HG03025 (cell line): ENCODE data around the gene TPI1.

Experiments used
- ATAC-seq: cut with Tn5 transposase; IDR thresholded peaks from one replicate; pipeline ENCODE4 v1.9.1; 2021; ENCODE audit warnings: mild to moderate bottlenecking, moderate library complexity; ENCODE audit not compliant: unreplicated experiment, low FRiP score

The TPI1 gene

DNA sequence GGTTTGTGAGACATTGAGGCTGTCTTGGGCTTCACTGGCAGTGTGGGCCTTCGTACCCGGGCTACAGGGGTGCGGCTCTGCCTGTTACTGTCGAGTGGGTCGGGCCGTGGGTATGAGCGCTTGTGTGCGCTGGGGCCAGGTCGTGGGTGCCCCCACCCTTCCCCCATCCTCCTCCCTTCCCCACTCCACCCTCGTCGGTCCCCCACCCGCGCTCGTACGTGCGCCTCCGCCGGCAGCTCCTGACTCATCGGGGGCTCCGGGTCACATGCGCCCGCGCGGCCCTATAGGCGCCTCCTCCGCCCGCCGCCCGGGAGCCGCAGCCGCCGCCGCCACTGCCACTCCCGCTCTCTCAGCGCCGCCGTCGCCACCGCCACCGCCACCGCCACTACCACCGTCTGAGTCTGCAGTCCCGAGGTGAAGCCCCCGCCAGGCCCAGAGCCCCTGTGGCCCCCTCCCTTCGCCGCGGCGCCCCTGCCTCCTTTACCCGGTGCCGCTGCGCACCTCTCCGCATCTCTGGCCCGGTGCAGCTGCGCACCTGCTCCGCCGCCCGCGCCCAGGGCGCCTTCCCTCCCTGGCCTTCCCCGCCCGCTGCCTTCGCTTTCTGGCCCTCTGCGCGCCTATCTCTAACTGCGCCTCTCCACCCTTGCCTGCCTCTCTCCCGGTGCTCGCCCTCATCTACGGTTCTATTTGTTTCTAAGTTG lies 47.1 kb downstream of the TPI1 start, which contains the start of gene ENO2:
TSS of gene ENO2 (plus strand) at position 335 of the 701 bp plus-strand sequence. CDS start 1,253 bp downstream, outside the sequence.
- peak; percentile 64 for ATAC-seq

DNA sequence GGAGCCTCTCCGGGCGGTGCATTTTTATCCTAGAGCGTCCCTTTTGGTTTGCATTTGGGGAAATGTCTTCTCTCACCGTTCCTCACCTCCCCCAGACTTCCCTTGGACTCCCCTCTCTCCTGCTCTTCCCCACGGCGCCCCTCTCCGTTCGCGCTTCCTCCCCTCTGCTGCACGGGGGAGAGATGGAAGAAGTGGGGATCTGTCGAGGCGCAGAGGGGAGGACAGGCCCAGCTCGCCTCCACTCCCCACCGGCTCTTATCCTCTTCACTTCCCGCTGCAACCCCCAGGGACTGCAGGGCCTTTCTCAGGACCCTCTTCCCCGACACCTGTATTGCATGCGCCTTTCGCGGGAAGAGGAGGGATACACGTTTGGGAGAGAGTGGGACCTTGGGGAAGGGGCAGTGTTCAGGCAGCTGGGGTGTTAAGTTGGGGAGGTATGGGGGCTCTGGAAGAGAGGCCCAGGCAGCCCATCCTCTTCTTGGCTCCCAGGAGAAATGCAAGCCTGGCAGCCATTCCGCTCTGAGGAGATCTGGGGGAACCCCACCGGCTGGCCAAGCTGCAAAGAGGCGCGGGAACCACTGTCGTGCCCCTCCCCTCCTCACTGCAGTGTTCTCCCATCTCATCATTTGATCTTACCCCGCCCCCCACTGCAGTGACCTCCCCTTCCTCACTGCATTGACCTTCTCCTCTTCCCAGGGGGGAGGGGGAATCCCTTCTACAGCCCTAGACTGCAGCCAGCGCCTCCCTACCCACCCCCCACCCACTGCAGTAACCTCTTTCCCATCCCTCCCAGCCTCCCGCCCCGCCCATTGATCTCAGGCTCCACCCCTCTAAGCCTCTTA lies 47.8 kb downstream of the TPI1 start:
- peak; percentile 12 for ATAC-seq

DNA sequence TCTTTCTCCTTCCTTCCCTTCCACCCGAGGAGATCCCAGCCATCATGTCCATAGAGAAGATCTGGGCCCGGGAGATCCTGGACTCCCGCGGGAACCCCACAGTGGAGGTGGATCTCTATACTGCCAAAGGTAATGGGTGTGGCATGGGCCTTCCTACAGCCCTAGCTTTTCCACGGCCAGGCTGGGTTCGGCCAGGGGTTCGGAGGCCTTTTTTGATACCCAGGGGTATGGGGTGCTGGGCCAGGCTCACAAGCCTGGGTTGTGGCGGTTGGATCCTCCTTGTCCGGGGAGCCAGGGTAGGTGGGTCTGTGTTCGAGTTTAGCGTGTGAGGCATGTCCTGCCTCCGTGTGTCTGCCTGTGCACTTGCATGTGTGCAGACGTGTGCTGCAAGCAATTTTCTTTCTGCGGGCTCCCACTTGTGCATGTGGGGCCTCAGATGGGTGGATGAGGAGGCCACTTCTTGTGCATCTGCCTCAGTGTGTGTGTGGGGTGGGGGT lies 48.5 kb downstream of the TPI1 start:
- ATAC-seq = no peak

DNA sequence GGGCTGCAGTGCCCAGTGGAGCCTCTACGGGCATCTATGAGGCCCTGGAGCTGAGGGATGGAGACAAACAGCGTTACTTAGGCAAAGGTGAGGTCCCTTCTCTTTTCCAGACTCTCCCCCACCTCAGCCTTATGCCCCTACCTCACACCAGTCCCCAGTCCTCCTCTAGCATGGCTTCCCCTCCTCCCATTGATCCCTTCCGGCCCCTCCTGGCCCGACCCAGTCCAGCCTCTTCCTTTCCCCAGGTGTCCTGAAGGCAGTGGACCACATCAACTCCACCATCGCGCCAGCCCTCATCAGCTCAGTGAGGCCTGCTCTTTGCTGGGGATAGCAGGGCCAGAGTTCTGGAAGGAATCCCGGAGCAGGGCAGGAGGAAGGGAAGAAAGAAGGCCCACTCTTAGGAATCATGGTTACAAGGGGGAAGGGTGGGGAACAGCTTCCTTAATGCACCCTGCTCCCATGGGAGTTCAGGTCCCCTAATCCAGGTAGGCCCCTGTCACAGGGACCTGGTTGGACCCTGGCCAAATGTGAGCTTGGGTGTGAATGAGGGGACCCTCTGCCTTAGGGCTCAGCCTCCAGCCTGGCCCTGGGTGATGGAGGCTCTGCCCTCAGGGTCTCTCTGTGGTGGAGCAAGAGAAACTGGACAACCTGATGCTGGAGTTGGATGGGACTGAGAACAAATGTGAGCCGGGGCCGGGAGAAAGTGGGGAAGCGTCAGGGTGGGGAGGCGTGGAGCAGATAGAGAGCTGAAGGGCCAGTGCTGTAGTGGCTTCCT lies 49.3 kb downstream of the TPI1 start:
- no peak for ATAC-seq

DNA sequence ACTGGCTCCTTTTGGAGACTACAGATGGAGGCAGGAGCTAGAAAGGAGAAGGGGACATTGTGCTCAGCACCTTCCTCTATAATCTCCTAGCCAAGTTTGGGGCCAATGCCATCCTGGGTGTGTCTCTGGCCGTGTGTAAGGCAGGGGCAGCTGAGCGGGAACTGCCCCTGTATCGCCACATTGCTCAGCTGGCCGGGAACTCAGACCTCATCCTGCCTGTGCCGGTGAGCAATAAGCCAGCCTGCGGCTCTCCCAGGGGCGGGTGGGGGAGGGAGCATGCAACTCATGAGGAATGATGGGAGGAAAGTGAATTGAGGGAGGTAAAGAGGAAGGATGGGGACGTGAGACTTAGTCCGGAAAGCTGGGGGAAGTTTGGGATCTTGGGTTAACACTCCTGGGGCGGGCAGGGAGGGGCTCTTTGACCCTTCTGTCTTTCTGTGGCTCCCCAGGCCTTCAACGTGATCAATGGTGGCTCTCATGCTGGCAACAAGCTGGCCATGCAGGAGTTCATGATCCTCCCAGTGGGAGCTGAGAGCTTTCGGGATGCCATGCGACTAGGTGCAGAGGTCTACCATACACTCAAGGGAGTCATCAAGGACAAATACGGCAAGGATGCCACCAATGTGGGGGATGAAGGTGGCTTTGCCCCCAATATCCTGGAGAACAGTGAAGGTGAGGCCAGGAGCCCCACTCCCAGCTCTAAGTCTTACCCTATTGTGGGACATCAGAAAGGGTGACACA lies 50.3 kb downstream of the TPI1 start:
- no peak for ATAC-seq

DNA sequence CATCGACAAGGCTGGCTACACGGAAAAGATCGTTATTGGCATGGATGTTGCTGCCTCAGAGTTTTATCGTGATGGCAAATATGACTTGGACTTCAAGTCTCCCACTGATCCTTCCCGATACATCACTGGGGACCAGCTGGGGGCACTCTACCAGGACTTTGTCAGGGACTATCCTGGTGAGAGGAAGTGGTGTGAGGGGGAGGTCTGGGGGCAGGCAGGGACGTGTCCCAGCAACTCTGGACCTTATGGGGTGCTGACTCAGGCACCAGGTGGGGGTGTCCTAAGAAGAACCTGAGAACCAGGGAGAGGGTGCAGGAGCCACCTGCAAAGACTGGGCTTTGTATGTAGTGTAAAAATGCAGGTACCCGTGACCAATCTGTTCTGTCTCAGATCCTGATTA lies 52.3 kb downstream of the TPI1 start:
- ATAC-seq = no peak
